Ureter (tissue), 1 donor: ENCODE measurements around the gene NPS. TPM values are rescaled to one million over a fixed set of nuclear protein-coding genes. Genes with fewer than 3 reads are reported as not detected.

Source experiments
- DNase-seq: peaks from one replicate; pipeline ENCODE4 v3.0.0-alpha.2; 2020; ENCODE audit warnings: low spot score
- total RNA-seq: library from RNA; stranded (reverse); gene quantifications from one replicate; pipeline ENCODE4 v1.2.4, GENCODE V29; 2023
- donor health status: DM: yes; HTN: yes; CAD: no.

NPS gene, protein sequence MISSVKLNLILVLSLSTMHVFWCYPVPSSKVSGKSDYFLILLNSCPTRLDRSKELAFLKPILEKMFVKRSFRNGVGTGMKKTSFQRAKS
- total RNA-seq, result not detected

DNA sequence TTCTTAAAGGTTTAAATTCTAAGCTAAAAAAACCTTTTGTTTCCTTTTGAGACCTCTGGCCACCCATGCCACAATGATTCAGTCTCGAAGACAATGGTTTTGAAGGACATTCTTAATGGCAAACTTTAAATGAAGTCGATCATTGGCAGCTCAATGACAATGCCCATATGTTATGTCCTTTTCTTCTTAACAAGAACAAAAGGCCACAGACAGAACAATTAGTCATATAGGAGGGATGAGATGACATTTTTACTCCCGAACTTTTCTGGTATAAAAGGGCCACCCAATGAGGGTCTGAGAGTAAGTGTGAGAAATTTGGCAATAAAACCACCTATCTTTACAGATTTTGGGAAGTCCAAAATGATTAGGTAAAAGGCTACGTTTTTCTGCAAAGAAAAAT lies at the start of gene NPS:
Gene NPS (plus strand): TSS at position 301 of the 400 bp plus-strand sequence. CDS start 60 bp downstream, at position 361.
- DNase-seq, result no peak

DNA sequence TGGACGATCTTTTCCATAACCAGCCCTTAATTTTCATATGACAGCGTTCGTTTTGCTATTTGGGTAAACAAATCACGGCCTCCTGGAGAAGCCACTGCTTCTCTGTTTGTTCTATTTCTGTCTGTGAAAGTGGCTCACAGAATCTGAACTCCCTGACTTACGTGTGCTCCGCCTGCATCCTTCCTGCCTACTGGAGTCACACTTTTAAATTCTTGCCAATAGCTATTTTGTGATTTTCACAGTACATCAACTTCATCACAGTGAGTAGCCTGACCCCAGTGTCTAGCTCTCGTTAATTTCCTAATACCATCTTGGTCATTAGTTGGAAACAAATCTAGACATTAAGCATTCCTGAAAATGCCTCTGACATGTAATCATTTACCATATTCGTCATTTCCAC lies 49.0 kb upstream of the NPS start:
- no peak for DNase-seq

DNA sequence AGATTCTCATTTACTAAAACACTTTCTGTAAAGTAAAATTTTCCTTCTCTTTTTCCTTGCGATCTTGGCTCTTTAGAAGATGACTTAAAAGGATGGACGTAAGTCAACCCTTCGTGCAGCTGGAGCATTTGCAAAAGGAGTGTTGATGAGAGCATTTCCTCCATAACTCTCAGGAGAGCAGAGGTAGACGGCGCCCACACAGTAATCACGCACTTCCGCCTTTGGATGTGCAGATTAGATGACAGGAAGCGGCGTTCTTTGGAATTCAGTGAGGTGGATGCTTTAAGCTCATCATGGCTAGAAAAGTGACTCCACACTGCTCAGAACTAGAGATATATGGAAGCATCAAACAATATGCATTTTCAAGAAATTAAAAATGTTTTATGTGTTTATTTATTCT lies 43.0 kb upstream of the NPS start:
- no peak for DNase-seq

DNA sequence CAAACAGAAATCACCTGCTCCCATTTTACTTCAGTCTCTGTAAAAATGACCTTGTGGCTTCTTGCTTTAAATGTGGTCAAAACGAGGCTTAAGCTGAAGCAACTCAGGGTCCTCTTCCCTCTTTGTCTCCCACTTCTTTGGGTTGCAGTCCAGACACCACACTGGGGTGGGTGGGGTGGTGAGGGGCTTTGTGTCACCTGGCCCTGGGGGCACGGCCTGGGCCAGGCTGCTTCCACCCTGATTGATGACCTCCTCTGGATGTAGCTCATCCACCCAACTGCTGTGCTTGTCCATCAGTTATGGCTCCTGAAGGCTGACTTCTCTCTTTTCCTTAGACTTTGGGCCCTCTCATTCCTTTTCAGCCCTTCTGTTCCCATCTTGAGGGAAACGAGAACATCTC lies 26.8 kb upstream of the NPS start:
- DNase-seq, result no peak

DNA sequence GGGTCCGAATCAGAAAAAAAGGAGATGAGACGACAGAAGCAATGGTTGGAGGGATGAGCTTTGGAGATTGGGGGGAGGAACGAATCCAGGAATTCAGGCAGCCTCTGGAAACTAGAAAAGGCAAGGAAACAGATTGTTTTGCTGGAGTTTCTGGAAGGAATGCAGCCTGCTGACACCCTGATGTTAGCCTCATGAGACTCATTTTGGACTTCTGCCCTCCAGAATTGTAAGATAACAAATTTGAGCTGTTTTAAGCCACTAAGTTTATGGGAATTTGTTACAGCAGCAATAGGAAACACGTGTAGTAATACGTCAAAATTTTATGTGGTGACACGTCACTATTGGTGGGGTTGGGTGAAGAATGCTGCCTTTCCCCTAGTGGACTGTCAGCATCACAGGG lies 25.6 kb upstream of the NPS start:
- DNase-seq, result no peak

DNA sequence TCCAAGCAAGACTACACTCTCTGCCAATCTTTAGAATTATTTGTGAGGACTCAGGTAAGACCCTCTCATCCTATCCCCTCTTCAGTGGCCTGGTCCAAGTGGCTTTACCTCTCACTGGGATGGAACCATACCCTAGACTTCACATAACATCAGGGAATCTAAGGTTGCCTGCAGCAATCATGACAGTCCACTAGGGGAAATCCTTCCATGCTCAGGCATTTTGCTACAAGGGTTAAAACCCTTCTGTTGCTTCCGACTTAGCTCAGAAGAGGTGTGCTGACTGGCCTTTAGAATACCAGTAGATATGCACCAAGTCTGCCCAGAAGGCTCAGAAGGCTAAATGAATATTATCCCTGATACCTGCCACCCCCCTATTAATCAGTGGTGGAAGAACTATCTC lies 24.9 kb upstream of the NPS start:
- no peak for DNase-seq

DNA sequence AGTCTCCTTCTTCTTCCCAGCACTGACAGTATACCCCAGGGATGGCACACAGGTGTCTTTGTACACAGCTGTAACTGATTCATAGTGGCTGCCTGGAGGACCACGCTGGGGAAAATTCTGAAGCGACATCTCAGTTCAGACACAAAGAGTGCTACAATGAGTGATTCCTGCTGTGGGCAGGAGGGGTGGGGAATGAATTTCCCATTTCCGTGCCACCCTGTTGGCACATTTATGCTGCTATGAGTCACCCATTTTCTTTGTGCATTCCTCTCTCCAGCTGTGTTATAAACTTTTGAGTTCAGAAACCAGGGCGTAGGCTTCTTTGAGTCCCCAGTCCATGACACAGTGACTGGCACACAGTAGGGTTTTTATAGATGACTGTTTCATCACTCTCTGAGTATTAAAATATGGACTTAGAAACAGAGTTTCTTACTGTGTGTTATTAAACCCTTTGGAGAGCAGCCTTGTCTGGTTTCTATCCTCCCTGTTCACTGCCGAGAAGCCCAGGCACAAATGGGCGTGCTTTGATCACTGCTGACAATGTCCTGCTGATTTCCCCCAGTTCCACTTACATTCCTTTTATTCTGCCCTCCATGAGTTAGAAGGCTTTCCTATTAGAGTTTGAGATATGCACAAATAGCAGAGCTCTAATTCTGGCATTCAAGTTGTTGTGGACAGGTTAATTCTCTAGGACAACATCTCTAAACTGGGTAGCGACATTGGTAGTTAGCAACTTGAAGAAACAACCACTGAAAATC lies 24.0 kb upstream of the NPS start:
- no peak for DNase-seq

DNA sequence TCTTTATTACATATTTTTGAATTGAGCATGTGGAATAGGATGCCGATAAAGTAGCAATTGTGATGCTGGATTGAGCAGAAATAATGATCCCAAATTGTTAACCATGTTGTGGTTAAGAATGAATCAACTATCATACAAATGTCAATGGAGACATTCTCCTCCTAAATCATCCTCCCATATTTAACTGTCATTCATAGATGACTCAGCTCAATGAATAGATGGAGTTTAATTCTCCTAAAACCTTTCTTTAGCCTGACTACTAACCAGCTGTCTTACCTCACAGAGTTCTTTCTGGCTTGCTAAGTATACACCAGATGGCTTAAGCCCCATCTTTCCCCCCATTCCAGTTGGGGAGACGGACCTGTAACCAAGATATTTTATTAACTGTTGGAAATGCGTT lies 23.4 kb upstream of the NPS start:
- DNase-seq, result no peak

DNA sequence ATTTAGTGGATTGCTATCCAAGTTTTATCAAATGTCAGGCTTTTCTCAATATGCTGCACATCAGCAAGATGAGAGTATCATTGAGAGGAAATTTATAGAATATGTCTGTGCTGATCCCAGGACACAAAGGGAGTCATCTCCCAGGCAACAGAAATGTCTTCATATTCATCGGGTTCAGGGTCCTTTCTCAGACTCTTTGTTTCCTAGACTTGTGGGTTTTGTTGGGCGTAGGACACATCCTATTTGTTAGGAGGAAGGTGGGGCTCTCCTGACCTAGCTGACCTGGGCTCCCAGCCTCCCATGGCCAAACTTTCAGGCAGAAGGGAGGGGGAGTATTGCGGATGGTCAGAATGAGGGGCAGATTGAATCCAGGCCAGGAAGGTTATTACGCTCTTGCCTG lies 22.9 kb upstream of the NPS start:
- DNase-seq, result no peak

DNA sequence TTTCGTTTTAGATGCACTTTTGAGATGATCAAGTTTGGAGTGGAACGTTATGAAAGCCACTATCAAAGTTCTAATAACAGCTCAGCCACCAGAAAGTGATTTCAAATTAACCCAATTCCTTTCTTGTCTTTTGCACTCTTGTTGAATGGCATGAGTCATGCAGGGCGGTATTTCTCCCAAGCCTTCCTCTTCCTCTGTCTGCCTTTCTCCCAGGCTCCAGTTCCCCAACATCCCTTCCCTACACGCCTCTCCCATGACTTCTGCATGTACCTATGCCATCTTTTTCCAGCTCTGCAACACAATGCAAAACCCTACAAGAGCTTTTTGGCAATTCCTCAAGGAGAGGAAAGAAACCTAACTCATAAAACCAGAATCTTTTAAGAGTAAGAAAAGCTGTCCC lies 21.8 kb upstream of the NPS start:
- no peak for DNase-seq

DNA sequence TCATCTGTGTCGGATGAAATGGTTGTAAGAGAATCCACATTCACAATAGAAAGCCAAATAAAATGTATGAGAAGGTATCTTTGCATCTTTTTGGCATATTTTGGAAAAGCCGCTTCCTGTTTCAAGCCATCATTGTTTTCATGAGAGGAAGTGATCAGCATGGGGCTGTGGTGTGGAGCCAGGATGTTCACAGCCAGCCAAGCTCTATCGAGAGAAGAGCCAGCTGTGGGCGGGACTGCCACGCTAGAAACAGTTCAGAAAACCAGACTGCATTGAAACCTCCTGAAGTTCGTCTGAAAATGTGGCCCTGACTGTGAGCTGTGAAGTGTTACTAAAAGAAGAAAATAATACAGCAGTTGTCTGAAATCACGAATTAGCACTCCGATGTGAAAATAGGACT lies 21.2 kb upstream of the NPS start:
- no peak for DNase-seq

DNA sequence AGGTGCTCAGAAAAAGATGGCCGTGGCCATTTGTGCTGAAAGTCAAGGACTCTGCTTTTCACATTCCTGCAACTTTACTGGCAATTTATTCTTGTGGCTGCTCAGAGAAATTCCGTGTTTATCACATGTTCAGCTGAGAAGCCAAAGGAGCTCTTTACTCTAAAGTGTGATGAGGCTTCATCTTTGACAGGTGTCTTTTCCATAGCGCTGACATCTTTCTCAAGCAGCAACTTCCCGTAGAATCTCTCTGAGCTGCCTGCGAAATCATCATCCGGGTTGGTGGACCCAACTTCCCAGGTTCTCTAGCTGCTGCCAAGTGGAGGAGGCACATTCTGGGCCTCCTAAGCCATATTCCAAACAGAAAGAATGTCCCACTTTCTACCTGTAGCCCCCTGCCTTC lies 16.9 kb upstream of the NPS start:
- no peak for DNase-seq

DNA sequence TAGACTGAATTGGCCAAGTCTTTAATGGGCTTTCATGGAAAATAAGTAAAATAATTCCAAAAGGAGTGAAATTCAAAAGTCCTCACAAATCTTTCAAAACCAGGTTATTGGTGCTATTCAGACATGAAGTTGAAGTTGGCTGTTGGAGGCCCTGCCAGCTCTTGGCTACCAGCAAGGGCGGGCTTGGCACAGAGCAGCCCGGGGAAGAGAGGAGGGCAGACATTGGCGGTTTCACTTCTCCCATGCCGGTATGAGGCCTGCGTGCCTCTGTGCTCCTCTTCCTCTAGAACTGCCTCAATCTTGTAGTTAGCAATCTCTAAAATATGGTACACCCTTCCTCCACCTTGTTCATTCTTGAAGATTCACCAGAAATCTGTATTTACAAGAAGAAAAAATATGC lies 16.4 kb upstream of the NPS start:
- DNase-seq, result no peak

DNA sequence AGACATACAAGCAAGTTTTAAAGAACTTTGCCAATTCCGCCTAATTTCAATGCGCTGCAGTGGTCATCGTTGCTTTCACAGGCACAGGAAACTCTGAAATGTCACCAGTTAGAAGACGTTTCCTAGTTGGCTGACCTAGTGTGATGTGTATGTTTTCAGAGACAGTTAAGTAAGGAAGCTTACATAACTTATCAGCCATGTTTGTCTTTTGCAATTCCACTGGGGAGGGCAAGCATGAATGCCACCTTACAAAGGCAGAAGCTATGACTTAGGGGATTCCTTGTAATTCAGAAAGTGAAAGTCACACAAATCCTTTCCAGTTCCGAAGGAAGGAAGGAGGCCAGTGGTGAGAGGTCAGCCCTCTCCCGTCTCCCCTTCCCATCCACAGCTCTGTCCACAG lies 15.0 kb upstream of the NPS start:
- no peak for DNase-seq

DNA sequence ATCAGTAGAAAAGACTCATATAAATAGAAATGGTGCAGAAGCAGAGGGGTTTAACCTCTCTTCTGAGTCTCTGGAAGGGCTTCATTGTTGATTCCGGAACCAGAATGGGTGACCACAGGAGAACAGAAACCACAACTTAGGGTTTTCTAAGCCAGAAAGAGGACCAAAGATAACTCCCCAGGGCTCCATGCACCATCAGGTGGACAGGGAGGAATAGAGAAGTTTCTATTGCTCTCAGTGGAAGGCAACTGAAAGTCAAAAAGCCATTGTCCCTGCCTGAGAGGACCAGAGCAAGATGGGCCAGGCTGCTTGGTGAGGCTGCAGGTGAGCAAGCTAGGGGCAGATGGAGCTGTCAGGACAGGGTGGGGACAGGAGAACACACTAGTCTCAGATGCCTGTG lies 14.6 kb upstream of the NPS start:
- DNase-seq, result no peak

DNA sequence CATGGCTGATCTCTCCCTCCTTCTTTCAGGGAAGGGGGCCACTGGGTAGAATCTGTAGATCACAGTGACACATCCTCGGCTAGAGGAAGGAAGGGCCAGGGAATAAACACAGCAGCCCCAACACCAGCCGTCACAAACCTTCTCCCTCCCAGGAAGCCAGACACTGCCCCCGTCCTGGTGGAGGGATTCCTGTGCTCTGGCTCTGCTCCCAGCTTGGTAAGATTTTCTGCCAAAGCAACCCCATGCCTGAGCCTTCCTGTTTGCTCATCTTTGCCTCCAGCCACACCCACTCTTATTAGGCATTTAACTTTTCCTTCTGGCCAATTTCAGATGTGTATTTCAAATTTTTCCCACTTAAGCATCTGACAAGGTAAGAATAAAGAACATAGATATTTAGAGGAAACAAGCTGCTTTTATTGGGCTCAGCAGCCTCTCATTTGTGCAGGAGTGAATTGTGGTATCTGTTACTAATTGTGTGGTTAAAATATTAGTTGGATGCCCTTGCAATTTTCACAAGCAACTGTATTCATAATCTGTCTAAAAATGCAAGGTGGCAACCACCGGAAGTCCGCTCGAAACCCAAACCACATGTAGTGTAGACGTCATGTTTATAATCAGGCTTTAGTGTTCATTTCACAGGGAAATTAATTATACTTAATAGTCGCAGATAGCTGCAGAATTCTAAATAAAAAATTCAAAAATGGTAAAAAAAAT lies 13.2 kb upstream of the NPS start:
- no peak for DNase-seq

DNA sequence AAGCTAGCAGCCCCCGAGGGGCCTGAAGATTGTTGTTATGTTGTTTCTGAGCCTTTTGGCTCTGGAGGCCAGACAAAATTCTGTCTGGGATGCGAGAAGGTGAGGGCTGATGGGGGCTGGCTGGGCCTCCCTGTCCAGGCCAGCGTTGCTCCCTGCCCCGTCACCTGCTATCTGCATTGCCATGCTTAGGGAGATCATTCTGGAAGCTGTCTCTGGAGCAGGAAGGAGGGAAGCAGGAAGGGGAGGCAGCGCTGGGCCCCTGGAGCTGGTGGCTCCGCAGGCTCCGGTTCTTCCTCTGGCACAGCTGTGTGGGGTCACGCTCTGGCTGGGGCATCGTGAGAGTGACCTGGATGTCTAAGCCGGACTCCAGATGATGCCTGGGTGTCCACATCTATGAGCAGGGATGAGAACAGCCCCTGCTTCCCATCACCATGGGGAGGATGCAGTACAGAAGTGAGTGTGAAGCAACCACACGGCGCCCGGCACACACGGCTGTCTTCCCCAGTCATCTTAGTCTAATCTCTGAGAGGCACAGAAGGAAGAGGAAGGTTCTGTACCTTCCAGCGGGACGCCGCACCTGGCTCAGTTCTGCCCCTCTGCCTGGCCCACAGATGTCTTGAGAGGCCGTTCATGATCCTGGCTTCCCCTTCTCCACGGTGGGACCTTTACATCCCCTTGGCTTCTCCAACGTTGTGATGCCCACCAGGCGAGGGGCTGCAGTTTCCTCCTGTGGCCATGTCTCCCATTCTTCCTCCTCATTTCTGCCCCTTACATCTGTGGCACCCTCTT lies 11.9 kb upstream of the NPS start:
- DNase-seq, result no peak

DNA sequence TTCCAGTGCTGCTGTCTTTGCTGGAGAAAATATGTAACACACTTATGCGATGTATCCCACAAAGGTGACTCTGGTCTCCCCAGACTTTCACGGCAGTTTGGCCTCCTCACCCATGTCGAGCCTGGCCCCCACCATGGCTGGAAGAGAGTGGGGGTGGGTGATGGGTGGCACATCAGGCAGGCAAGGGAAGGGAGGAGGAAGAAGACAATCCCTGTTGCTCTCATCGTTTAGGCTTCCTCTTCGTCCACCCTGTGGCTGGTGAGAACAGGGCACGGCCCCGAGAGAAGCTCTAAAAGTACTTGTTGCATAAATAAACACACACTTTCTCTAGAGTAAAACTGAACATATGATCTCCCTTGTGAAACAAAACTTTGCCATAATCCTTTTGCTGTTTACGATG lies 11.2 kb upstream of the NPS start:
- no peak for DNase-seq

DNA sequence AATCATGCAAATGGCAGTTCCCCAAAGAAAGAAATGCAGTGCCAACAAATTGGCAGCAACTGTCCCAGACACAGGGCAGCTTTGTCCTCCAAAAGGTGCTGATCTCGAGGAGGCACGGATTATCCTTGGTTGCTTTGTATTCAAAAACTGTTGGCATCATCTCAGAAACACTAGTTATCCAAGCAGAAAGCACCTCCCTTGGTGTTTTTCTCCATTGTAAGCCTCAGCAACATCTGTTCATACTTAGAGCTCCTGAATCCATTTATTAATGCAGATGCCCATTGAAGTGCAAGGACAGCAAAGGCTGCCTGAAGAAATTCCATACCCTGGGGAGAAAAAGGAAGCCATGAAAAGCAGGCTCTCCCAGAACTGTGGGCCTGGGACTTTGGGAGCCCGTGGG lies 1.1 kb upstream of the NPS start:
- no peak for DNase-seq

DNA sequence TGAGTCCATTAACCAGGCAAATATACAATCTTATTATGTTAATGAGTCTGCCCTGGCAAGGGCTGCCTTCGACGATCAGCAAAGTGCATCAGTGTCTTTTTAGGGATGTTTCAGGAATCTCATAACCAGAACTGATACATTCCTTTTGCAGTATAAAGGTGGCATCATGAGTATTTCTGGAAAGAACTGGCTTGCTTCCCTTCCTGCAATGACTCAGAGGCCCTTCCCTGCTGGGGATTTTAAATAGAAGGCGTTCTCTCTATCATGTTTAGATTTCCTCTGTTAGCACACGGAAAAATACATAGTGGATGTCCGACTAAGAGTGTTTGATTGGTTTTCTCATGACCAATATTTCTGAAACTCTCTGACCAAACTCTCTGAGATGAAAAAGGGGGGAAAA lies 1.8 kb downstream of the NPS start:
- no peak for DNase-seq

DNA sequence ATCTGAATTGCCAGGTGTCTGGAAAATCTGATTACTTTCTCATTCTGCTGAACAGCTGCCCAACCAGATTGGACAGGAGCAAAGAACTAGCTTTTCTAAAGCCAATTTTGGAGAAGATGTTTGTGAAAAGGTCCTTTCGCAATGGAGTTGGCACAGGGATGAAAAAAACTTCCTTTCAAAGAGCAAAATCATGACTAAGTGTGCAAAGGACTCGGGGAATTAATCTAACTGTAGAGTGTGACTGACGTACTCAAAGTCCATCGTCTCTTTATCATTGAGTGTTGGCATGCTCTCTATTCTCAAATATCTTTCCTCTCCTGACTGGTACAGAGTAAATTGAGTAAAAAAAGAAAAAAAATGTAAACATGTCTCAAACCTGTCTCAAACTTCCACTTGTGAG lies 3.3 kb downstream of the NPS start:
- no peak for DNase-seq

DNA sequence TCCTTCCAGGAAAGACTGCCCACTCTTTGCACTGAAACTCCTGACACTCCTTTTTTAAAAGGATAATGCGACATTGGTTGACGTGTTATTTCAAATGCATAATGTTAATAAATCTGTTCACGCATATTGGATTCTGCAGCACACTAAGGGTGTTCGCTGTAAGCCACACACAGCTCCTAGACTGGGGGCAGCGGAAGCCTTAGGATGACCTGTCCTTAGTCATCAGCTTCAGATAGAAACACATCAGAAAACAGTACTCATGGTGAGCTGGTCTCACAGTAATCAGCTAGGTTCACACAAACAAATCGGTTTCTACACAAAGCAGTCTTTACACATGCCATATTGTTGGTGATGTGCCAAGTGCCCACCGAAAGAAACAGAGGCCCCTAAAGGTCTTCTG lies 4.3 kb downstream of the NPS start:
- no peak for DNase-seq

DNA sequence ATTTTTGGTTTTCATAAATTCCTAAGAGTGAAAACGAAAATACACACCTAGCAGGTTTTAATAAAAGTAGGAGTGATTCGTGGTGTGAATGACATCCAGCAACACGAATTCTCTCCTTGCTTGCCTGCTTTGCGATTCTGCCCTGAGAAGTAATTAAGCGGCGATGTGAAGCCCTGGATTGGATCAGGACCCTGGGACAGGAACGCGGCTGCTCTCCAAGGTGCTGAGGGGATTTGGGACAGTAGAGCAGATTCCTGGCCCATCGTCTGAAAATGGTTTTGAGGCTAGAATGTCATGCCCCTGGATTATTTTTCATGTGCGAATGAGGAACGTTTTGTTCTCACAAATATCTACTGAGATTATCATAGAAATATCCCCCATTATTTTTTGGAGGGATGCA lies 7.8 kb downstream of the NPS start:
- no peak for DNase-seq
